ENCODE results near the gene FTCD. TPM values are rescaled to one million over a fixed set of nuclear protein-coding genes. Genes with fewer than 3 reads are reported as not detected.
"Not testable (repeated sequence)": the region's sequence is repeated elsewhere in the genome, so short reads cannot be mapped to it uniquely, and the experiment has no call there.

Gene FTCD
- total RNA-seq, 1 donor from 2014 or later, result 1.8 TPM

- no peak overlapping the region for H3K4me3 Mint-ChIP-seq
- no peak for TF ChIP-seq CTCF (conservative IDR thresholded peaks at IDR 0.05)
- no peak for DNase-seq (ENCODE audit: low read depth, low spot score)
- no peaks in the 10 kb centered on the region for H3K4me1 Mint-ChIP-seq
- H3K9me3 Mint-ChIP-seq, result peaks cover 7% of the 10 kb centered on the region
- H3K36me3 Mint-ChIP-seq (ENCODE audit: low read depth), result peaks cover 10% of the 10 kb centered on the region
- H3K27me3 Mint-ChIP-seq (ENCODE audit: low read depth), result no peaks in the 10 kb centered on the region
- H3K27ac Mint-ChIP-seq (ENCODE audit: unreplicated experiment), result no peak overlapping the region
Measured at GRCh38 chr21:46111857-46112724, 43.3 kb downstream of the FTCD start.

- TF ChIP-seq CTCF (conservative IDR thresholded peaks at IDR 0.05), result no peak
- Mint-ChIP-seq H3K9me3 (peaks cover 7% of the 10 kb centered on the region), H3K4me3 (no peak overlapping the region), H3K27ac (ENCODE audit: unreplicated experiment) (no peak overlapping the region), H3K27me3 (ENCODE audit: low read depth) (no peaks in the 10 kb centered on the region), H3K4me1 (no peaks in the 10 kb centered on the region), H3K36me3 (ENCODE audit: low read depth) (peaks cover 10% of the 10 kb centered on the region)
- no peak for DNase-seq (ENCODE audit: low read depth, low spot score)
Measured at GRCh38 chr21:46111193-46111571, 44.2 kb downstream of the FTCD start.

- no peak for TF ChIP-seq CTCF (conservative IDR thresholded peaks at IDR 0.05)
- DNase-seq (ENCODE audit: low read depth, low spot score), result no peak
- Mint-ChIP-seq H3K27me3 (ENCODE audit: low read depth) (no peaks in the 10 kb centered on the region), H3K27ac (ENCODE audit: unreplicated experiment) (no peak overlapping the region), H3K9me3 (peaks cover 9% of the 10 kb centered on the region), H3K36me3 (ENCODE audit: low read depth) (peaks cover 10% of the 10 kb centered on the region), H3K4me3 (no peak overlapping the region), H3K4me1 (no peaks in the 10 kb centered on the region)
Measured at GRCh38 chr21:46110499-46111192, 44.7 kb downstream of the FTCD start.

- Mint-ChIP-seq H3K4me3 (no peak overlapping the region), H3K36me3 (ENCODE audit: low read depth) (peaks cover 10% of the 10 kb centered on the region), H3K4me1 (no peaks in the 10 kb centered on the region), H3K27ac (ENCODE audit: unreplicated experiment) (no peak overlapping the region), H3K9me3 (peaks cover 9% of the 10 kb centered on the region), H3K27me3 (ENCODE audit: low read depth) (no peaks in the 10 kb centered on the region)
- no peak for TF ChIP-seq CTCF (conservative IDR thresholded peaks at IDR 0.05)
- no peak for DNase-seq (ENCODE audit: low read depth, low spot score)
Measured at GRCh38 chr21:46109313-46110221, 45.8 kb downstream of the FTCD start.

GRCh38 chr21:46108827-46109312, 46.5 kb downstream of the FTCD start:
- no peak for TF ChIP-seq CTCF (conservative IDR thresholded peaks at IDR 0.05)
- H3K4me3 Mint-ChIP-seq, result no peak overlapping the region
- H3K36me3 Mint-ChIP-seq (ENCODE audit: low read depth), result peaks cover 10% of the 10 kb centered on the region
- no peak for DNase-seq (ENCODE audit: low read depth, low spot score)
- H3K27me3 Mint-ChIP-seq (ENCODE audit: low read depth), result peaks cover 6% of the 10 kb centered on the region
- H3K4me1 Mint-ChIP-seq, result no peaks in the 10 kb centered on the region
- peaks cover 9% of the 10 kb centered on the region for H3K9me3 Mint-ChIP-seq
- H3K27ac Mint-ChIP-seq (ENCODE audit: unreplicated experiment), result no peak overlapping the region

GRCh38 chr21:46107376-46107775, 48.0 kb downstream of the FTCD start:
- Mint-ChIP-seq H3K9me3 (peaks cover 14% of the 10 kb centered on the region), H3K36me3 (ENCODE audit: low read depth) (peaks cover 16% of the 10 kb centered on the region), H3K27me3 (ENCODE audit: low read depth) (peaks cover 18% of the 10 kb centered on the region)
- not testable (repeated sequence) for H3K27ac Mint-ChIP-seq (ENCODE audit: unreplicated experiment); H3K4me1 Mint-ChIP-seq; H3K4me3 Mint-ChIP-seq; DNase-seq (ENCODE audit: low read depth, low spot score)
